ENCODE measurements around the gene CACFD1.
A peak's percentile ranks its signal among the peaks of the same experiment; 100 is the strongest.

The CACFD1 gene

GRCh38 chr9:133467101-133467500 is 7.3 kb downstream of the CACFD1 start:
- no peak for DNase-seq

DNA sequence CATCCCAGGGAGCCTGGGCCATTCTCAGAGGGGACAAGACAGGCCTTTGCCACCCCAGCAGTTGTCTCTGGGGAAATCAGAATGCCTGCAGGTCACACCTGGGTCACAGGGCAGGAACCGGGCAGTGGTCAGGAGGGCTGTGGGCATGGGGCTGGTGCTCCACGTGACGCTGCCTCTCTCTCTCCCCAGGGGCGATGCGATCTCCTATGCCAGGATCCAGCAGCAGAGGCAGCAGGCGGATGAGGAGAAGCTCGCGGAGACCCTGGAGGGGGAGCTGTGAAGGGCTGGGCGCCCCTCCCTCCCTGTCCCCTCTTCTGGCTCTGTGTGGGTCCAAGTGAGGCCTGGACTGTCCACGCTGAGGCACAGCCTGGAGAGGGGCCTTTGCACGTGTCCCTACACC is 8.6 kb downstream of the CACFD1 start:
- no peak for DNase-seq

GRCh38 chr9:133468777-133469421 is 9.1 kb downstream of the CACFD1 start:
- no peak for DNase-seq

DNA sequence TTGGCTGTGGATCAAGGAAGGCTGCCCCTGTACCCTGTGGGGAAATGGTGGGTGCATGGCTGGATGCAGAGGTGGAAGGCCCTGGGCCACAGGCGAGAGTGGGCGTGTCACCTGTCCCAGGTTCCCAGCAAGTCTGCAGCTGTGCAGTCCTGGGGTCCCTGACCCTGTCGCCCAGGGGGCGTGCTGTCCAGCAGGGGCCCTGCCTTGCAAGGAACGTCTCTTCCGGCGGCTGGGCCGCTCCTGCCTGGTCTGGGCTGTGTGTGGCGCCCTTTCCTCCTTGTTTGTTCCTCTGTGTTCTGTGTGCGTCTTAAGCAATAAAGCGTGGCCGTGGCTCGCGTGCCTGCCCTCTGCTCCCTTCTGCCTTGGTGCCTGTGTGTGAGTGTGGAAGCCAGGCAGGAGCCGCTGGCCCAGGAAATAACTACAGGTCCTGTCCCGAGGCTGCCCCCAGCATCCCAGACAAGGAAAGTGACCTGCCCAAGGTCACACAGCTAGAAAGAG is 10.7 kb downstream of the CACFD1 start:
- DNase-seq: no peak

DNA sequence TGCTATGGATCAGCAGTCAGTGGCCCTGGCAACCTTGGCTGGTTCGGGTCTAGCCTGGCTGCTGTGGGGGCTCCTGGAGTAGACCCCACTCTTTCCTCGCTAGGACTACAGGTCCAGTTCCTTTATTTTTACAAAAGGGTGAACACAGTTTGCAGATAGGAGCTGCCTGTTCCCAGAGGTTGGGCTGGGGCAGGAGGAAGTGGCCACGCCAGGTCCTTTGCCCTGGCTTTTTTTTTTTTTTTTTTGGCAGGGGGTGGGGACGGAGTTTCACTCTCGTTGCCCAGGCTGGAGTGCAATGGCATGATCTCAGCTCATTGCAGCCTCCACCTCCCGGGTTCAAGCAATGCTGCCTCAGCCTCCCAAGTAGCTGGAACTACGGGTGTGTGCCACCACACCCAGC is 11.2 kb downstream of the CACFD1 start:
- no peak for DNase-seq

GRCh38 chr9:133471551-133472276 is 11.9 kb downstream of the CACFD1 start:
- no peak for DNase-seq

DNA sequence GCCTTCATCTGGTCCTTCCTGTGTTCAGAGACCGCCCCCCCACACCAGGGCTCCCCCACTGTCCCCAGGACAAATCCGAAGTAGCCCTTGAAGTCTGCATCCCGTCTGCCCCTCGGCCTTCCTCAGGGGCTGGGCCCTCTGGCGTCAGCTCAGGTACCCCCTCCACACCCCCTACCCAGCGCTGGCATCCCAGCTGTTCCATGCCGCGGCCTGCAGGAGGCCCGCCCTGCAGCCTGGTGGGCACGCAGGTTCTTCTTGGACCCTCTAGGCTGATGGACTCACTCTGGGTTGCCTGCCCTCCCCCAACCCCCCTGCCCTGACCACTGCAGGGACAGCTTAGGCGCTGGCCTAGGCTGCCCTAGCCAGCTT is 12.5 kb downstream of the CACFD1 start:
- no peak for DNase-seq

GRCh38 chr9:133472753-133473378 is 13.1 kb downstream of the CACFD1 start:
- DNase-seq: no peak

DNA sequence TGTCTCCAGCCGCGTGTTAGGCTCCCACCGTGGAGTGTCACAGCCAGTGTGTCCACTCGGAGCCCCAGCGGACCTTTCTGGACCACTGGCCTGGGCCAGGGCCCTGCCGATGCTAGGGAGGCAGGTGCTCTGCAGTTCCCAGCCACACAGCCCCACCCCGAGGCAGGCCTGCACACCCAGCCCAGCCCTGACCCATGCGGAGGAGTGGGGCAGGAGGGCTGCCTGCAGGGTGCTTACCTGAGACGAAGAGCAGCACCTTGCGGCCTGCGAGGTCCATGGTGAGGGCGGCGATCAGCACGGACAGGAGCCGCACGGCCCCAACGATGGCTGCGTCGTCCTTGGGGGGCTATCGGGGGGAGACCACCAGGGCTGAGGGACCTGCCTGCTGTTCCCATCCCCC is 14.0 kb downstream of the CACFD1 start:
- no peak for DNase-seq

- DNase-seq: no peak
These were observed 14.4 kb downstream of the CACFD1 start for GRCh38 chr9:133474215-133474614.

DNA sequence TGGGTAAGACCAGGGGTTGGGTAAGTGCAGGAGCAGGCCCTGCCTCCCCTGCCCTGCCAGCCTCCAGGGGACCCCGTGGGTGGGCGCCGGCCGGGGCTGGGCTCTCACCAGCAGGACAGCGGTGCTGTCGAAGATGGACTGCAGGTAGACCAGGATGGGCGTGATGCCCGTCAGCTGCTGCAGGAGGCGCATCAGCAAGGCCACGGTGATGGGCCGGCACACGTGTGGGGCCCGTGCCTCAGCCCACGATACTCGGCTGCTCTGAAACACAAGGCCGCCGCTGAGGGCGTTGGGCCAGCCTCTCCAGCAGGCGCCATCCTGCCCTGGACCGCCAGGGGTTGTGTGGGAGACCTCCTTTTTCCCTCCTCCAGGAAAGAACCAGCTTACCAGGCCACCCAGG is 15.1 kb downstream of the CACFD1 start:
- no peak for DNase-seq

- DNase-seq: no peak
These were observed 15.7 kb downstream of the CACFD1 start for GRCh38 chr9:133475292-133476012.

DNA sequence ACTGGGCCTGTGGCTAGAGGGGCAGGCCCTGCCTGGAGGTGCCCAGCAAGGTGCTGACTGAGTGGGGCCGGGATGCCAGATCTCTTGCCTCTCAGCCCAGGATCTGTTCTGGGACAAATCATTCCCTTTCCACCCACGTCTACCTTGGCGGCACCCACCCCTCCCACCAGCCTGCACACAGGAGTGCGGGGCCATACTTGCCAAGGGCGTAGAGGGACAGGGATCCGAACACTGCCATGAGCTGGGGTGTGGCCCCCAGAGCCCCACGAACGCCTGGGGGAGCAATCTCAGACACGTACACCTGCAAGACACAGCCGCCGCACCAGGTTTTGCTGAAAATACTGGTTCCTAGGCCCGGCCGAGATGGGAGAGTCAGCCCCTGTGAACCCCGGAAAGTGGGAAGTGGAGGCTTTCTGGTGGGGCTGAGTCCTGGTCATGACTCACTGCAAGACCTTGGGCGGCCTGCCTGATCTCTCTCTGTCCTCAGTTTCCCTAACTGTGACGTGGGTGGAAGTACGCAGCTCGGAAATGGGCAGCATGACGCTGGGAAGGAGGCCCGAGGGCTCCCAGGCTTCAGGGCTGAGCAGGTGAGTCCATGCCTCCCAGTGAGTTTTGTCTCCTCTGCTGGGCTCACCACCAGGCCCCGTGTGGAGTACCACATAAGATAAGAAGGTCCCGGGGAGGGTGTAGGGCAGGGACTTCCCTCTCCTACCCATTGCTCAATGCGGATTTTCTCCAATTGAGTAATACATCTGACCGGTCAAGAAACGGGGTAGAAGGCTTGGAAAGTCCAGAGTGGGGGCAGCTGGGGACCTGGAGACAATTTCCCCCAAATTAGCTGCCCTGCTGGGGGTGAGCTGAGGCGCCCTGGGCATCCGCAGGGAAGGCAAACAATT is 16.5 kb downstream of the CACFD1 start:
- no peak for DNase-seq

- DNase-seq: no peak
These were observed 17.2 kb downstream of the CACFD1 start for GRCh38 chr9:133476941-133477340.

GRCh38 chr9:133477461-133477860 is 17.7 kb downstream of the CACFD1 start:
- no peak for DNase-seq

DNA sequence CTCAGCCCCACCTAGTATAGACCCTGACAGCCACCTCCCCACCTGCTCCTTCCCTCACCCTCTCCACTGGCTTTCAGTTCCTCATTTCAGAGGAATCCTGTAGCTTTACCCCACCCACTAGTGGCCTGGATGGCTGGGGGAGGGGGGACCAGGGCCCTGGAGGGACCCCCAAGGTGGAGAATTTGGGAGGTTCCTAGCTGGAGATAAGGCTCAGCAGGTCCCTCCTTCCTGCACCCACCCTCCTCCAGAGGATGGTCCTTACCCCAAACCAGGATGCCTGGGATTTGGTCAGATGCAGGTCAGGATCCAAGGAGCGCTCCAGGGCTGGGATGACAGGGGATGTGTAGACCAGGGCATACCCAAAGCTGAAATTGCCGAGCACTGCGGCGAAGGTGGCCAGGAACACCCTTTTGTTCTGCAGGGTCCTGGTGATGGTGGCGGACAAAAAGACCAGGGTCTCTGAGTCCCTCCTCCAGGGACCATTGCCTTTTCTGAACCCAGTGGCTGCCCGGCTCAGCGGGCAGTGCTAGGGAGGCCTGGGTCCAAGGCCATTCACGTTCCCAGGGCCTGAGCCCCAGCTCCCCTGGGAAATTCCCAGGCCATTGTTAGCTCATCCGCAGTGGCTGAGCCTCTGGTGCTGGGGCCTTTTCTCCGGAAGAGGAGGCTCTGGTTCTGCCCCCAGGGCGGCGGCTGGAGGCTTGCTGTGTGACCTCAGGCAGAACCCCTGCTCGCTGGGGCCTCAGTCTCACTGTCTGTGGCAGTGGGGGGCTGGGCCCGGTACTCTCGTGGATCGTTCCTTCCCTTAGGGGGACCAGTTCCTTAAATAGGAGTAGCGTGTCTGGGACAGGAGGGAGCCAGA is 18.4 kb downstream of the CACFD1 start:
- DNase-seq: no peak

GRCh38 chr9:133478851-133479711 is 19.3 kb downstream of the CACFD1 start, which contains the start of gene SLC2A6:
Gene SLC2A6 (minus strand): TSS chr9:133479099. CDS start chr9:133479059, 40 bp downstream.
- DNase-seq: peak; percentile 86

- no peak for DNase-seq
These were observed 23.8 kb downstream of the CACFD1 start for GRCh38 chr9:133483611-133484010.

DNA sequence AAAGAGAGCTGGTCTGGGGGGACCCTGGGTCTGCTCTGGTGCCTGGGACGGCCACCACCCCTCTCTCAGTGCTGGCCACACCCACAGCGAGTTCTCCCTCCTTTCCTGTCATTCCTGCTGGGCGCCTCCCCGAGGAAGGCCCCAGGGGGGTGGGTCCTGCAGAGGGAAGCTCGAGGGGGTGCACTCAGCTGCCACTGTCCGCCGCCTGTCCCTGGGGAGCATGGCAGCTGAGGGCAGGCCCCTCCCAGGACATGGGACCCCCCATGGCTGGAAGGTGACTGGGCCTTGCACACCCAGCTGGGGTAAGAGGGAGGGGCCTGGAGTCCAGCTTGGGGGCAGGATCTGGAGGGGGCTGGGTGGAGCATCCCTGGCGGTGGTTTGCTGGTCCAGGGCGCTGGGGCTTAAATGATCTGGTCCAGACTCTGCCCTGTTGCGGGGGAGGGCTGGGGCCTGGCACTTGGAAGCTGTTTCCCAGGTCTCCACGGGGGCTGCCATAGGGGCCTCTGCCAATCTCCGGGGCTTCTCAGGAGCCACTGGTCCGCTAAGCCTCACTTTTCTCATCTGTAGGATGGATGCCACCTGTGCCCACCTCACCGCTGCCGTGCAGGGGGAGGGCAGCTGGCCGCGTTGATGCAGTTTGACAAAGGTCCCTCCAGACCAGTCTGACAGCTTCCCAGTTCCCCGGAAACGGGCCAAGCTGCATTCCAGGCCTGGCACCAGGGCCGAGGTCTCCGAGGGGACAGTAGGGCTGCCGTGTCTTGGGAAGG is 25.1 kb downstream of the CACFD1 start:
- DNase-seq: no peak

Data from NCI-H774 (cell line).